HG03521 (cell line): ENCODE data around the gene DGKI.

Experiments used
- ATAC-seq: cut with Tn5 transposase; IDR thresholded peaks from one replicate; pipeline ENCODE4 v1.9.1; 2021; ENCODE audit warnings: mild to moderate bottlenecking, moderate library complexity; ENCODE audit not compliant: unreplicated experiment

Gene DGKI

GRCh38 chr7:137873524-137873923 lies 26.8 kb upstream of the DGKI start:
- no peak for ATAC-seq

GRCh38 chr7:137871170-137871915 lies 24.6 kb upstream of the DGKI start:
- no peak for ATAC-seq

DNA sequence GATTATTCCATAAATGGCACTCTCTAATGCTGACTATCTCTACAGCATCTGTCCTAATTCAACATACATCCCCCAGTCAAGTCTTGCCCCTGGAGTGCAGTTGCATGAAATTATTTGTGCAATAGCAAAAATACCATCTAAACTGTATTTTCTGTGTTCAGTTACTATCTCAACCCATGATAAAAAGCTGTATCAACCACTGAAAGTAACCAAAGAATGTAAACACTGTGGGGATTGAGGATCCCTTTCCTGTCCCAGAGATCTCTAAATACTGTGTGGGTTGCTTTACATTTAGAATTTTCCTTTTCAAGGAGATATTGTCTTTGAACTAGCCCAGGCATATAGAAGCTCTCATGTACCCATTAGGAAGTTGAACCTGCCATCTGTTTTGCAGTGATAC lies 23.9 kb upstream of the DGKI start:
- no peak for ATAC-seq

DNA sequence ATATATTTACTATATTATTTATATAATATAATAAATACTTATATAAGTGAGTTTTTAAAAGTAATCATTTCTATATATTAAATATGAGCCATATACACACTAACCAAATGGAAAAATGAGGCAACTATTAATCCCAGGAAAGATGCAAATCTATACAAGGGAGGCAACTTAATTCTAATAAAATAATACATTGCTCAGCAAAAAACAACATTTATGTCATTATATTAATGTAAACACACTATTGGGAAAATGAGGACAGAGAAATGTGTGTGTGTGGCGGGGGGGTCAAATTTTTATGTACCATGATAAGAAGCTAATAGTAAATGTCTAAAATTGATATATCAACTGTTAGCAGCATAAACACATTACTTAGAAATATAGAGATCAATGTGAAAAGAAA lies 23.3 kb upstream of the DGKI start:
- ATAC-seq: no peak

DNA sequence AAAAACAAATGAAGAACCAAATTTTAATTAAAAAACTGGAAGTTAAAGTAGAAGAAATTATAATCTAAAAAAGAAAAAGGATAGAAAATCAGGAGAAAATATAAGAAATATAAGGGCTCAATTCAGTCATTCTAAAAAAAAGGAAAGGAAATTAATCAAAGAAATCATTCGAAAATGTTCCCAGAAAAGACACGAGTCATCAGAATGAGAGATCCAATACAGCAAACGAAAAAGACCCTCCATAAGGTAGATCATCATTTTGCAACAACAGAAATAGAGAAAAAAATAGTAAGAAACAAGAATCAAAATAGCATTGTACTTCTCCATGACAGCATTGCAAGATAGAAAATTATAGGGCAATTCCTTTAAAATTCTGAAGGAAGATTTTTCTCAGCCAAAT lies 22.5 kb upstream of the DGKI start:
- no peak for ATAC-seq

- ATAC-seq: no peak
These were observed 20.5 kb upstream of the DGKI start for GRCh38 chr7:137867289-137867688.

- ATAC-seq: no peak
These were observed 19.0 kb upstream of the DGKI start for GRCh38 chr7:137865764-137866163.

- ATAC-seq: no peak
These were observed 16.2 kb upstream of the DGKI start for GRCh38 chr7:137862964-137863363.

- no peak for ATAC-seq
These were observed 15.6 kb upstream of the DGKI start for GRCh38 chr7:137862358-137862757.

- no peak for ATAC-seq
These were observed 13.8 kb upstream of the DGKI start for GRCh38 chr7:137860542-137860941.

DNA sequence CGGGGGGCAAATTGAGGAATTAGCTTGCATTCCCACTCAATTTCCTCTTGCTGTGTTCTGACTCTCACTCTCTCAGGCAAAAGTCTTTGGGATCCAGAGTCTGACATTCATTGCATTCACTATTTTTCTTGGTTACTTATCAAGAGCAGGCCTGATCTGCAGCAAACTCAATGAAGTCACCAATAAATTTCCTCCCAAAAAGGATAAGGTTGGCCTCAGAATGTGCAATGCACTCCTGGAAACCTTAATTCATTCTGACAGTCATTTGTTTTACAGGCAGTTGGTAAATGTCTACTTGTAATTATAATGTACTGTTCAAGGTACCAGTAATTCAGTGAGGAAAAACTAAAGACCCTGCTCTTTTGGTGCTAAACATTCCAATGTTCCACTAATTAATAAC lies 6.3 kb upstream of the DGKI start:
- no peak for ATAC-seq

DNA sequence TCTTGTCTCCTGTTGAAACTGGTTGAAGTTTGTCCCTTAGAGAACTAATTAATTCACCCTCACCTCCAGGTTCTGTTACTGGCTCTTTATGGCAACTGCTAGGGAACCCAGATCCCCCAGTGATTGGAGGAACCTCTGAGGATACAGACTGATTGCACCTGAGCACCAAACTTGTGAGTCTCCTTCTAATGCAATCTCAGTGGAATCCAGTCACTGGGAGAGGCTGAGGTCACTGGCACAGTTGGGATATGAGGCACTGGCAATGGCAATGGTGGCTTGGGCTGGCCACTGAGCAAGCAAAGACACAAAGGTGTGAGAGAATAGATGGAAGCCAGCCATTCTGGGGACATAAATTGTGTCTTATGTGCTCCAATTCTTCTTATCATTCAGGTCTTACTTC lies 5.3 kb upstream of the DGKI start:
- no peak for ATAC-seq

DNA sequence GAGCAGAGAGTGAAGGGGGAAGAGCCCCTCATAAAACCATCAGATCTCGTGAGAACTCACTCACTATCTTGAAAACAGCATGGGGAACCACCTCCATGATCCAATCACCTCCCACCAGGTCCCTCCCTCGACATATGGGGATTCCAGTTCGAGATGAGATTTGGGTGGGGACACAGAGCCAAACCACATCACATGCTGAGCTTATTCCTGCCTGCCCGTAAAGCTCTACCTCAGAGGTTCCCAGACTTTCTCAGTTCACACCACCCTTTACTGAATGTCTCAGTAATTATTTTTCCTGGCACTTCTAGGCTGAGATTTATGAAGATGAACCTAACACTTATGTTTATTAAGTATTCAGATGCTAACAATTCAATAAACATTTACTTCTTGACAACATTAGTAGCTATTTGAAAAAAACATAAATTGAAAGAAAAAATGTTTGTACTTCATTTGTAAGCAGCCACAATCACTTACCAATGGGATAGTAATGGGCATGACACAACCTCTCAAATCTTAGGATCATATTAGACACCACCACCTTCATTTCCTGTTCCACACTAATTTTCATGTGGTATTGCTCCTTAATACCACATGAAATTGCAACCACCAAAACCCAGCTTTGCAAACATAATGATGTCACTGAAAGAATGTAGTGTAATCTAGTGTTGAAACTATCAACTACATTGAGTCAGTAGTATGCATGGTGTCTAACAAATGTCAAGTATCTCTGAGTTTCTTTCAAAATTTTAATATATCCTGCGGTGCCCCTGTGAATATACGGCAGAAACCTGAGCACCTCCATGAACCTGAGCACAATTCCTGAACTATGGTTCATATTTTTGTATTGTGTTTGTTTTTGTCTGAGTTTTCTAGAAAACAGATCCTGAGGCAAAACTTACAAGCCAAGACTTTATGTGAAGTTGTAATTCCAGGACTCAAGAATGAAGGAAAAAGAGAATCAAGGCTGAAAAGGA lies 4.5 kb upstream of the DGKI start:
- ATAC-seq: no peak

DNA sequence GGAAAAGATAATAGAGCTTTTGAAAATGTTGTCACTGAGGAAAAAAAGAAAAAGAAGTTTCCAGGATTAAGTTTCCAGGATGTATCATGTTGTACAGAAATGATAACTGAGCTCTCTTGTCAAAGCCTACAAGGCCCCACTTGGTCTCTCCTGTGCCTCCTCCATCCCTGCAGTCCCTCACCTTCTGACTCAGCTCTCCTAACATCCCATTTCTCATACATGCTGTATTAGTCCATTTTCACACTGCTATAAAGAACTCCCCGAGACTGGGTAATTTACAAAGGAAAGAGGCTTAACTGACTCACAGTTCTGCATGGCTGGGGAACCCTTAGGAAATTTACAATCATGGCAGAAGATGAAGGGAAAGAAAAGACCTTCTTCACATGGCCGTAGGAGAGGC lies 3.8 kb upstream of the DGKI start:
- no peak for ATAC-seq

GRCh38 chr7:137848095-137848494 lies 1.3 kb upstream of the DGKI start:
- ATAC-seq: no peak

- ATAC-seq: no peak
These were observed 835 bp upstream of the DGKI start for GRCh38 chr7:137847568-137848050.

- peak; percentile 33 for ATAC-seq
These were observed 286 bp downstream of the DGKI start for GRCh38 chr7:137846549-137846826.

GRCh38 chr7:137844677-137845425 lies 1.9 kb downstream of the DGKI start:
- ATAC-seq: no peak

GRCh38 chr7:137839903-137840779 lies 6.6 kb downstream of the DGKI start:
- ATAC-seq: no peak

- ATAC-seq: no peak
These were observed 8.0 kb downstream of the DGKI start for GRCh38 chr7:137838706-137839315.
